Measurements from ENCODE around the gene ACVR1B. TPM values are rescaled to one million over a fixed set of nuclear protein-coding genes. Genes with fewer than 3 reads are reported as not detected.

ACVR1B gene
- total RNA-seq, 1 donor from 2014 or later: 65.7 TPM

DNA sequence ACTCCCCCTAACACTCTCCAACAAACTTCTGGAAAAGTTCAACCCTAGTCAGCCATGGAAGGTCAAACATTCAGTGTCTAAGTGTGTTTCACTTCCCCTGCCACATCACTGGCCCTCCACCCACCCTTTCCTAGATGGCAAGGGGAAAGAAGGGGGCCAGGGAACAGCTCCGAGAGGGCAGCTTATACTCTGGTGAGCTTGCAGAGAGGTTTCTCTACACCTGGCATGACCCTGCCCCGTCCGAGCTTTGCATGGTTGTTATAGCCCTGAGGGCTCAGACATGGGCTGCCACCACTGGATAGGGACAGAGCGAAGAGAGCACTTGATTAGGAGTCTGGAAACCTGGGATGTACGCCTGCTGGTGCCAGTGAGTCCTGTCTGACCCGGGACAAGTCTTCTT is 40.2 kb upstream of the ACVR1B start:
- H3K27me3 Mint-ChIP-seq: peaks cover 47% of the 10 kb centered on the region
- H3K4me1 Mint-ChIP-seq (ENCODE audit: low read depth): no peaks in the 10 kb centered on the region
- no peaks in the 10 kb centered on the region for H3K9me3 Mint-ChIP-seq (ENCODE audit: low read depth)
- H3K4me3 Mint-ChIP-seq (ENCODE audit: low read depth): no peak overlapping the region
- no peak overlapping the region for H3K27ac Mint-ChIP-seq
- no peak for DNase-seq (ENCODE audit: low spot score, unreplicated experiment)
- TF ChIP-seq CTCF (IDR thresholded peaks at IDR 0.05; ENCODE audit: unreplicated experiment): no peak
- no peaks in the 10 kb centered on the region for H3K36me3 Mint-ChIP-seq (ENCODE audit: insufficient read depth)

DNA sequence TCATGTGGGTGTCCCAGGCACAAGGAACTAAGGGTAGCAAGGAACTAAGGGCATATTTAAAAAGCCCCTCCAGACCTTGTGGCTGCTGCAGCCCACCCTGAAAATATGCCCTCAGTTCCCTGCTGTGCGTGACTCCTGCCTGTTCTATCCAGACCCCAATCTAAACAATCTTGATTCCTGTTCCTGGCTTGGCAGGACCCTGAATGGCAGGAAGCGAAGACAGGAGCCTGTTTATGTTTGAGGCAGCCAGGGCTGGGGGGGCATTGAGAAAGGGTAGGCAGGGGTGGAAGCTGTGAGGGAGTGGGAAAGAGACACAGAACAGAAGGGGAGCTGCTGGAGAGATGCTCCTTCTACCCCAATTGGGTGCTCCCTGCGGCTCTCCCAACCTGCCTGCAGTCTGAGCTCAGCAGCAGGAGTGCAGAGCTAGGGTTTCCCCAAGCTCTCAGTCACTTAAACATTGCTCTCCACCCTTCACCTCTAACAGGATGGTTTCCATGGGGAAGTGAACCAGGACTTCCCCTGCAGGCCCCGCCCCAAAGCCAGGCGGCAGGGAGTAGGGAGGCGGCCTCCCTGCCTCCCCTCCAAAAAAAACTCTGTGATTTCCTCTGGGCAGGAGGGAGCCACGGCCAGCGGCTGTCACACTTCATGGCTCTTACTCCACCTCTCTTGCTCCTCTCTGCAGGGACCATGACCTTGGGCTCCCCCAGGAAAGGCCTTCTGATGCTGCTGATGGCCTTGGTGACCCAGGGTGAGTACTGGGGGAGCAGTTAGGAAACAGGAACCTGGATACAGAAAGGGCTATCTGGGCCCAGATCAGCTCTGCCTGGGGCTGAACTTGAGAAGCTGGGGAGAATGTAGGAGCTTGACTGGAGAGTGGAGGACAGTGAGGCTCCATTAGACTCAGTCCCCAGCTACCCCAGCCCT is 39.4 kb upstream of the ACVR1B start:
- Mint-ChIP-seq H3K27ac (no peak overlapping the region), H3K36me3 (ENCODE audit: insufficient read depth) (no peaks in the 10 kb centered on the region), H3K4me1 (ENCODE audit: low read depth) (no peaks in the 10 kb centered on the region), H3K4me3 (ENCODE audit: low read depth) (no peak overlapping the region), H3K27me3 (peaks cover 48% of the 10 kb centered on the region), H3K9me3 (ENCODE audit: low read depth) (no peaks in the 10 kb centered on the region)
- TF ChIP-seq CTCF (IDR thresholded peaks at IDR 0.05; ENCODE audit: unreplicated experiment): no peak
- DNase-seq (ENCODE audit: low spot score, unreplicated experiment): no peak

- H3K27me3 Mint-ChIP-seq: peaks cover 46% of the 10 kb centered on the region
- no peak overlapping the region for H3K27ac Mint-ChIP-seq
- no peaks in the 10 kb centered on the region for H3K36me3 Mint-ChIP-seq (ENCODE audit: insufficient read depth)
- H3K4me3 Mint-ChIP-seq (ENCODE audit: low read depth): no peak overlapping the region
- H3K4me1 Mint-ChIP-seq (ENCODE audit: low read depth): peaks cover 11% of the 10 kb centered on the region
- DNase-seq (ENCODE audit: low spot score, unreplicated experiment): no peak
- H3K9me3 Mint-ChIP-seq (ENCODE audit: low read depth): no peaks in the 10 kb centered on the region
- TF ChIP-seq CTCF (IDR thresholded peaks at IDR 0.05; ENCODE audit: unreplicated experiment): peak; percentile 19
Measured at GRCh38 chr12:51913071-51914033, 38.1 kb upstream of the ACVR1B start.

DNA sequence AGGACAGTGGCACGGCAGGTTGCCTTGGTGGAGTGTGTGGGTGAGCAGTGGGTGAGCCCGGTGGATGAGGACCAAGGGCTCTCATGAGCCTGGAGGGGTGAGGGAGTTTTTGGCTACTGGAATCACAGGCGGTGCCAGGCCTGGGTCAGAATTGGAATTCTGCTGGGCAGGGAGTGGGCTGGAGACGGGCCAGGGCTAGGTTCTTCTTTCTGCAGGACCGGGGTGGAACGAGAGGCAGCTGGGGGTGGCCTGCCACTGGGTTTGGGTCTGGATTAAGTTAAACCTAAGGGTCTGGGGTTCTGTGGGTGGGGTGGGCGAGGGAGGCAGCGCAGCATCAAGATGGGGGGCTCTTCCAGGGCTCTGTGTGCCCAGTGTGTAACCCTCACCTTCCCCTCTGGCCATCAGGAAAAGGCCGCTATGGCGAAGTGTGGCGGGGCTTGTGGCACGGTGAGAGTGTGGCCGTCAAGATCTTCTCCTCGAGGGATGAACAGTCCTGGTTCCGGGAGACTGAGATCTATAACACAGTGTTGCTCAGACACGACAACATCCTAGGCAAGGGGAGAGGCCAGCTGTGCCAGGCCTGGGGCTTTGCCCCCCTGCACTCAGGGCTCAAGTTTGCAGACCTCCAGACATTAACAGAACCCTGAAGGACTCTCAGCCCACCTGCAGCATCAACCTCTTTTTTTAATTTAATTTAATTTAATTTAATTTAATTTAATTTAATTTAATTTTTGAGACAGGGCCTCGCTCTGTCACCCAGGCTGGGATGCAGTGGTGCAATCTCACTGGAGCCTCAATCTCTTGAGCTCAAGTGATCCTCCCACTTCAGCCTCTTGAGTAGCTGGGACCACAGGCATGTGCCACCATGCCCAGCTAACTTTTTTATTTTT is 37.2 kb upstream of the ACVR1B start:
- H3K9me3 Mint-ChIP-seq (ENCODE audit: low read depth): no peaks in the 10 kb centered on the region
- no peak overlapping the region for H3K4me3 Mint-ChIP-seq (ENCODE audit: low read depth)
- no peak overlapping the region for H3K27ac Mint-ChIP-seq
- peaks cover 40% of the 10 kb centered on the region for H3K27me3 Mint-ChIP-seq
- peaks cover 12% of the 10 kb centered on the region for H3K4me1 Mint-ChIP-seq (ENCODE audit: low read depth)
- no peak for TF ChIP-seq CTCF (IDR thresholded peaks at IDR 0.05; ENCODE audit: unreplicated experiment)
- H3K36me3 Mint-ChIP-seq (ENCODE audit: insufficient read depth): no peaks in the 10 kb centered on the region
- no peak for DNase-seq (ENCODE audit: low spot score, unreplicated experiment)
